Psoas muscle (tissue), 8 donors: ENCODE results near the gene SLC43A1. TPM values are rescaled to one million over a fixed set of nuclear protein-coding genes. Genes with fewer than 3 reads are reported as not detected.

Experiments used
- ATAC-seq, 4 donors: fragments of 200-7000 bp; cut with Tn5 transposase; one replicate each; pipeline ENCODE4 v1.9.1; 2020; ENCODE audit warnings: moderate library complexity in 3 of 4, mild to moderate bottlenecking in 2 of 4
- DNase-seq, 2 donors: peaks; one replicate each; pipeline ENCODE4 v3.0.0-alpha.2; 2020
- H3K27ac ChIP-seq: fragments of 200-600 bp; one replicate; pipeline ENCODE4 v1.8.0; 2022
- H3K27me3 ChIP-seq, 3 donors: fragments of 200-600 bp in 1 of 3; one replicate each; pipeline versions ENCODE4 v1.6.1 to v1.8.0; 2013 to 2022; ENCODE audit warnings: low read length in 2 of 3, mild to moderate bottlenecking in 2 of 3, moderate library complexity in 1 of 3; ENCODE audit not compliant: insufficient read depth in 3 of 3
- H3K36me3 ChIP-seq, 2 donors: fragments of 200-600 bp in 1 of 2; one replicate each; pipeline versions ENCODE4 v1.6.1 to v1.8.0; 2013 to 2022; ENCODE audit warnings: low read depth in 1 of 2, mild to moderate bottlenecking in 1 of 2, moderate library complexity in 1 of 2; ENCODE audit not compliant: insufficient read depth in 1 of 2
- H3K4me1 ChIP-seq: fragments of 200-600 bp; one replicate; pipeline ENCODE4 v1.8.0; 2022
- H3K4me3 ChIP-seq: fragments of 200-600 bp; one replicate; pipeline ENCODE4 v1.8.0; 2022; ENCODE audit warnings: mild to moderate bottlenecking
- H3K9me3 ChIP-seq: fragments of 200-600 bp; one replicate; pipeline ENCODE4 v1.8.0; 2022
- WGBS, 3 donors: extraction: QIAGEN DNeasy Blood & Tissue Kit; methylation state at CpG; one replicate each; pipeline versions ENCODE4 v1.1.6 to v1.1.7; 2013; 5-methylcytosine and 5-hydroxymethylcytosine counted together
- intact Hi-C, 2 donors: fragments of 100-400 bp; cut with DNase I; formaldehyde crosslinking; loops; one replicate each; pipeline versions ENCODE4 v1.11.0 to v1.14.2; 2022
- polyA plus RNA-seq, 3 donors: library from polyadenylated mRNA; stranded (reverse); fragments of 200-250 nt; gene quantifications; one replicate each; pipeline ENCODE4 v1.2.3, GENCODE V29; 2013
- total RNA-seq, 4 donors: library from RNA; stranded (reverse); fragmentation: NEBNext Ultra II Directional in 2 of 4; extraction: Animal tissue kit (Norgen Biotek cat#: 25700) in 2 of 4; gene quantifications; one replicate each; pipeline versions ENCODE4 v1.2.1 to v1.2.4, GENCODE V29; 2021 to 2023
- TF ChIP-seq, protein P1 (sequence below): fragments of 200-600 bp; IDR thresholded peaks from one replicate; pipeline ENCODE4 v1.8.0; 2022; ENCODE audit warnings: antibody characterized with exemption
- donor health status: healthy with polysubstance abuse.
- donor health status: DM: no; HTN: no; CAD: no; lungs with moderate emphysema.
- donor health status: Bipolar disorder and iron deficiency.
- donor health status: healthy.
- donor health status: DM: yes; HTN: yes; CAD: no.
- donor health status: DM: no; HTN: no; CAD: no.
- donor health status: DM: no; HTN: no; CAD: no.
- donor health status: DM: yes; HTN: yes; CAD: no.

The SLC43A1 gene
- total and polyA plus RNA-seq, 7 donors: 3.5 to 15.3 (median 7.5) TPM

DNA sequence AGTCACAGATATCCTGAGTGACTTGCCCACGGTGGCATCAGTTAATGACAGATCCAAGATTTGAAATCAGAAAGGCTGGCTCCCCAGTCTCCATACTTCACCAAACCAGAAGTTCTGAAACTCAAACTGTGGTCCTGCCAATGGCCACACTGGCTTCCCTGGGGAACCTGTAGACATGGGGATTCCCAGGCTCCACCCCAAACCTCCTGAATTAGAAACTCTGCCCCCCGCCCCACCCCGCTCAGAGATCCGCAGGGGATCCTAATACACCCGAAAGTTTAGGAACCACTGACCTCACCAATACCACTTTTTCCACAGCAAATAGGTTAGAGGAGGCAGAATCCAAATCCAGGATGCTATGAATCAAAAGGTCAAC is 39.8 kb downstream of the SLC43A1 start:
- peaks cover 0 to 1% (median 0%) of the 10 kb centered on the region in 3 donors for H3K27me3 ChIP-seq
- DNase-seq (no peak), ATAC-seq (no peak)
- no peaks in the 10 kb centered on the region for H3K36me3 ChIP-seq
- intact Hi-C loops: loop anchor here in 1 of 2 donors (5.0 kb wide), 2 partner anchors 52 to 128 kb away; no protein-coding TSS in a partner anchor
- WGBS, 3 donors: 70 to 80% (median 71%) methylated on average over 5 of the region's 5 CpGs
- TF ChIP-seq, protein P1, sequence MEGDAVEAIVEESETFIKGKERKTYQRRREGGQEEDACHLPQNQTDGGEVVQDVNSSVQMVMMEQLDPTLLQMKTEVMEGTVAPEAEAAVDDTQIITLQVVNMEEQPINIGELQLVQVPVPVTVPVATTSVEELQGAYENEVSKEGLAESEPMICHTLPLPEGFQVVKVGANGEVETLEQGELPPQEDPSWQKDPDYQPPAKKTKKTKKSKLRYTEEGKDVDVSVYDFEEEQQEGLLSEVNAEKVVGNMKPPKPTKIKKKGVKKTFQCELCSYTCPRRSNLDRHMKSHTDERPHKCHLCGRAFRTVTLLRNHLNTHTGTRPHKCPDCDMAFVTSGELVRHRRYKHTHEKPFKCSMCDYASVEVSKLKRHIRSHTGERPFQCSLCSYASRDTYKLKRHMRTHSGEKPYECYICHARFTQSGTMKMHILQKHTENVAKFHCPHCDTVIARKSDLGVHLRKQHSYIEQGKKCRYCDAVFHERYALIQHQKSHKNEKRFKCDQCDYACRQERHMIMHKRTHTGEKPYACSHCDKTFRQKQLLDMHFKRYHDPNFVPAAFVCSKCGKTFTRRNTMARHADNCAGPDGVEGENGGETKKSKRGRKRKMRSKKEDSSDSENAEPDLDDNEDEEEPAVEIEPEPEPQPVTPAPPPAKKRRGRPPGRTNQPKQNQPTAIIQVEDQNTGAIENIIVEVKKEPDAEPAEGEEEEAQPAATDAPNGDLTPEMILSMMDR: no peak
- no peak overlapping the region for H3K27ac ChIP-seq
- no peaks in the 10 kb centered on the region for H3K9me3 ChIP-seq
- H3K4me3 ChIP-seq: peak overlapping the region; percentile 74
- H3K4me1 ChIP-seq: no peaks in the 10 kb centered on the region

DNA sequence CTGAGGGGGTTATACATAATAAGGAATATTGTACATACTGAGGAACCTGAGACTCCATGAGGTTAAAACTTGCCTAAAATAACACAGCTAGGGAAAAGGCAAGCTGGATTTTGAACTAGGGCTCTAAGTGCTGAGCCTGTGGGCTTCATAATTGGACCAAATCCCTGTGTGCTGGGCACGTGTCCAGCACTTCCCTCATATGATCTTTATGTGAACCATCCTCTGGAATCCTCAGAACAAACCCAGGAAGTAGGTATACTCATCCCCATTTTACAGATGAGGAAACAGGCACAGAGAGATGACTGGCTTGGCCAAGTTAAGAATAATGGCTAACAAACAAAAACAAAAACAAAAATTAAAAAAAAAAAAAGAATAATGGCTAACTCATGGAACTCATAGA is 40.3 kb downstream of the SLC43A1 start:
- H3K4me3 ChIP-seq: no peak overlapping the region
- H3K9me3 ChIP-seq: no peaks in the 10 kb centered on the region
- peaks cover 0 to 1% (median 0%) of the 10 kb centered on the region in 3 donors for H3K27me3 ChIP-seq
- intact Hi-C loops: loop anchor here in 1 of 2 donors (5.0 kb wide), 2 partner anchors 52 to 128 kb away; no protein-coding TSS in a partner anchor
- H3K4me1 ChIP-seq: no peaks in the 10 kb centered on the region
- ATAC-seq (no peak), DNase-seq (no peak)
- TF ChIP-seq, protein P1: no peak
- WGBS, 3 donors: 35 to 54% (median 44%) methylated on average over 1 of the region's 1 CpG
- no peak overlapping the region for H3K27ac ChIP-seq
- no peaks in the 10 kb centered on the region for H3K36me3 ChIP-seq

DNA sequence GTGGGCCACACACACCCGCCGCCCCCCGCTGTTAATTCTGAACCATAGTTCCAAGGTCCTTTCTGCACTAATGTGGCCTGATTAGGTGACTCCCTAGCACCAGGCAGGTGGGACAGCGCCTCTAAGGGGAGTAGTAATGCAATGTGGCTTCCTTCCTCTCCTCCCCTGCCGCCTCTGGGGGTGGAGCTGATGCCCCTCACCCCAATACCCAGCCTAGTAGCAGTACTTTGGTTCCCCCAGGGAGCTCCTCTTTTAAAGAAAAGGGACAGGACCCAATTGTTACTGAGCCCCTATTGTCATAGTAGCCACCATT is 40.7 kb downstream of the SLC43A1 start:
- no peak for ATAC-seq
- no peaks in the 10 kb centered on the region for H3K4me1 ChIP-seq
- TF ChIP-seq, protein P1: no peak
- no peak for DNase-seq
- no peak overlapping the region for H3K27ac ChIP-seq
- H3K36me3 ChIP-seq: no peaks in the 10 kb centered on the region
- peaks cover 0 to 1% (median 0%) of the 10 kb centered on the region in 3 donors for H3K27me3 ChIP-seq
- WGBS, 3 donors: 77 to 83% (median 80%) methylated on average over 5 of the region's 5 CpGs
- H3K9me3 ChIP-seq: no peaks in the 10 kb centered on the region
- H3K4me3 ChIP-seq: no peak overlapping the region
- intact Hi-C loops: loop anchor here in 1 of 2 donors (5.0 kb wide), 2 partner anchors 53 to 127 kb away; no protein-coding TSS in a partner anchor

DNA sequence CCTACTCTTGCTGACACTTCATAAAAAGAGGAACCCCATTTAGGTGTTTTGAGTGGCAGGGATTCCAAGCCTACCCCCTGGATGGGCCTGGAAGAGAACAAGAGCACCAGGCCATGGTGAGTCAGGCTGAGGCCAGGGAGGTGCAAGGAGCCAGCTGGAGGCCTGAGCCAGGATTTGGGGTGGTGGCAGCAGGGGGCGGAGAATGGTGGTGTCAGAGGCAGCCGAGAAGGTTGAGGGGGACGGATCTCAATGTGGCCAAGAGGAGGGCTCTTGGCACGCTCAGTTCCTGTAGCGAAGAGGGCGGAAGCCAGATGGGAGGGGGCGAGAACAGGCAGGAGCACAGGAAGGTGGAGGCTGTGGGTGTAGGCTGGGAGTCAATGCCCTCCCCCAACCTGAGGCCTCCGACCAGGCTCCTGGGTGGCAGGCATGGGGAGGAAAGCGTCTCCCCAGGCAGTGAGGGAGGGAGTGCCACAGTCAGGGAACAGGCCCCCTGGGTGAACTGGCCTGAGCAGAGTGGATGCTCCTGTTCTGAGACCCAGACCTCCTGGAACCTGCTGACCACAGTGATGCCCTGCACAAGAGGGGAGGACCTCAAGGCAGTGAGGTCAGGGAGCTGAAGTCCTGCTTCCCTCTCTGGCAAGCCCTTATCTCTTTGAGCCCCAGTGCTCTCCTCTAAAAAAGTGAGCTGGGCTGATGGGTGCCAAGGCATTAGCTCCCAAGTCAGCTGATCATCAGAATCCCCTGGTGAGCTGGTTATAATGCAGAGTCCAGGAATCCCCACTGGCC is 41.3 kb downstream of the SLC43A1 start:
- intact Hi-C loops: no loop called here
- ATAC-seq: no peak
- Histone ChIP-seq H3K9me3 (no peaks in the 10 kb centered on the region), H3K4me1 (no peaks in the 10 kb centered on the region), H3K4me3 (no peak overlapping the region), H3K27me3 (peaks cover 0 to 1% (median 0%) of the 10 kb centered on the region in 3 donors), H3K27ac (no peak overlapping the region), H3K36me3 (no peaks in the 10 kb centered on the region)
- TF ChIP-seq, protein P1: no peak
- DNase-seq: no peak
- WGBS, 3 donors: 62 to 70% (median 66%) methylated on average over 9 of the region's 9 CpGs
